ENCODE data around the gene MAN1A2. TPM values are rescaled to one million over a fixed set of nuclear protein-coding genes. Genes with fewer than 3 reads are reported as not detected.
A peak's percentile ranks its signal among the peaks of the same experiment; 100 is the strongest.

The MAN1A2 gene
- total and polyA plus RNA-seq, 9 of the 15 experiments (the other 6 are each of a cell fraction or from before 2014, with no cell fraction given): 4.2 to 38.4 (median 18.7) TPM

DNA sequence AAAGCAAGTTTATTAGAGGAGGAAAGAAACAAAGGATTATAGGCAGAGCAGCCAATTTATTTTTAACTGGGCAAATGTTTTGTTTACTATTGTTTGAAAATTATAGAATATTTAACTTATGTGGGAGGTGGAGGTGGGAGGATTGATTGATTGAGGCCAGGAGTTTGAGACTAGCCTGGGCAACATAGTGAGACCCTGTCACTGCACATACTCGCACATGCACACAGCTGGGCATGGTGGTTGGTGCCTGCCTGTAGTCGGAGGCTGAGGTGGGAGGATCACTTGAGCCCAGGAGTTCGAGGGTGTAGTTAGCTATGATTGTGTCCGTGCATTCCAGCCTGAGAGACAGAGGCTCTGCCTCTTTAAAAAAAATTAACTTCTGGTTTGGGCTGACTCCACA lies 6.7 kb downstream of the MAN1A2 start:
- Histone ChIP-seq H3K27me3 (ENCODE audit: control insufficient read depth in 2 of 2, insufficient read depth in 2 of 2, low read length in 2 of 2) (no peaks in the 10 kb centered on the region), H3K9ac (ENCODE audit: insufficient read depth in 1 of 2, low read depth in 2 of 2, low read length in 2 of 2) (no peak overlapping the region), H3K9me3 (replicated peaks; ENCODE audit: control insufficient read depth, insufficient read depth, low read depth, low read length) (peaks cover 5% of the 10 kb centered on the region), H3K4me2 (ENCODE audit: insufficient read depth, low read length) (no peak overlapping the region), H3K79me2 (ENCODE audit: control insufficient read depth, insufficient read depth, low read length) (peaks cover 94% of the 10 kb centered on the region), H3K4me3 (no peak overlapping the region), H2AFZ (ENCODE audit: low read depth, low read length) (no peak overlapping the region), H3K4me1 (replicated peaks in 1 of 2; ENCODE audit: control insufficient read depth in 2 of 2, insufficient read depth in 2 of 2, low read length in 2 of 2) (peaks cover 0 to 3% of the 10 kb centered on the region in 2 experiments; a peak in 3 of 5 replicates), H3K27ac (ENCODE audit: extremely low read depth, low read depth, low read length) (no peak overlapping the region), H3K36me3 (ENCODE audit: control insufficient read depth, insufficient read depth, low read length) (peaks cover 6% of the 10 kb centered on the region; the same call in 1 of the 3 replicates), H3K9me1 (ENCODE audit: control insufficient read depth, insufficient read depth, low read length) (no peaks in the 10 kb centered on the region), H4K20me1 (replicated peaks; ENCODE audit: control insufficient read depth, insufficient read depth, low read length) (no peaks in the 10 kb centered on the region)
- FAIRE-seq (no peak), ATAC-seq (no peak), DNase-seq (ENCODE audit: extremely low read depth in 1 of 4, low spot score in 3 of 4) (no peak)
- BruUV-seq (replicated peaks): no TSS peak
- ChIA-PET POLR2A (interaction anchor here (0.6 to 1.1 kb wide), 3 partner anchors 10 to 549 kb away, joined by 3 read pairs; no protein-coding TSS in a partner anchor), CTCF (ENCODE audit: low intra/inter-chr PET ratio) (no interaction called here)
- 46% methylated on average over 4 of the region's 4 CpGs for WGBS (ENCODE audit: insufficient coverage, low coverage, missing lambda C conversion rate)
- intact Hi-C loops (cut with micrococcal nuclease): no loop called here
- TF ChIP-seq MAFG (tag; conservative IDR thresholded peaks at IDR 0.05) (0 out of 2 replicates have a peak, but pooled peaks have one; percentile 8), ZNF780A (CRISPR knock-in tag; IDR thresholded peaks at IDR 0.05) (no peak), PRDM10 (IDR thresholded peaks at IDR 0.05; ENCODE audit: partially characterized antibody) (no peak), KDM1A (IDR thresholded peaks at IDR 0.05) (peak in 1 of 2 experiments; percentile 19; a peak in 1 of 4 replicates), BCOR (IDR thresholded peaks at IDR 0.05) (peak; percentile 54; the same call in 1 of the 2 replicates), ZNF316 (IDR thresholded peaks at IDR 0.05) (peak; percentile 47), POLR3A (IDR thresholded peaks at IDR 0.05; ENCODE audit: borderline replicate concordance, extremely low read depth, insufficient read depth, insufficient read length) (no peak)
- in situ Hi-C loops (cut with MboI): no loop called here

Data from K562 (cell line).